ENCODE results near the gene ACAP3.

DNA sequence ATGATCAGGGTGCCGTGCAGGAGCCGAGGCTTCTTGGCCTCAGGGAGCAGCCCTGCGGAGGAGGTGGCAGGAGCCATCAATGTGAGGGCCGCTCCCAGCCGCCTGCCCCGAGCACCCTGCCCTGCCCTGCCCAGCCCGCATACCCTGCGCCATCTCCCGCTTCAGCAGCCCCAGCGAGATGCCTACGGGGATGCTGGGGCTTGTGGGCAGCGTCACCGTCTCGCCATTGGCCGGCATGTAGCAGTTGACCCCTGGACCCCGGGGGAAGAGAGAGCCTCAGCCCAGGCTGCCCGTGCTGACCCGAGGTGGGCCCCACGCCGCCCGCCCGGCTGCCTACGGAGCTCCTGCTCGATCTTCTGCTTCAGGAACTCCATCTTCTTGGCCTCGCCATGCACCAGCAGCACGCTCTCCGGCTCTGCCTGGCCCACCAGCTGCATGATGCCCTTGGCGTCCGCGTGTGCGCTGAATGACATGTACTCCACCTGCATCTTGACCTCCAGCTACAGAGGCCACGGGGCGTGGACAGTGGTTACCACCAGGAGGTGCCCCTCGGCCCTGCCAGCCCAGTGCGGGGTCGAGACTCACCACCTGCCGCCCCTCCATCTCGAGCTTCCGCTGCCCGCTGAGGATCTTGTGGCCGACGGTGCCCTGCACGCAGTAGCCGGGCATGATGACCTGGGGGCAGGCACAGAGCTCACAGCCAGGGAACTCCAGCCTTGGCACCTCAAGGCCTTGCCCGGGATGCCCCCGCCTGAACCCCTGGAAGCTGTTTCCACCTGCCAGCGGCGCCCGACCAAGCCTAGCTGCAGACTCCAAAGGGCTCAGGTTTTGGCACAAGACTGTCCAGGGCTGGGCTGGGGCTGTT, 5.0 kb upstream of the ACAP3 start:
- TF ChIP-seq GATA3 (IDR thresholded peaks at IDR 0.05; ENCODE audit: low read depth, low read length) (no peak), GATA2 (IDR thresholded peaks at IDR 0.05; ENCODE audit: low read depth, low read length) (no peak)
